ENCODE measurements around the gene TMBIM1. TPM values are rescaled to one million over a fixed set of nuclear protein-coding genes. Genes with fewer than 3 reads are reported as not detected.

The TMBIM1 gene
- total RNA-seq, 1 experiment from 2014 or later = 187 TPM

DNA sequence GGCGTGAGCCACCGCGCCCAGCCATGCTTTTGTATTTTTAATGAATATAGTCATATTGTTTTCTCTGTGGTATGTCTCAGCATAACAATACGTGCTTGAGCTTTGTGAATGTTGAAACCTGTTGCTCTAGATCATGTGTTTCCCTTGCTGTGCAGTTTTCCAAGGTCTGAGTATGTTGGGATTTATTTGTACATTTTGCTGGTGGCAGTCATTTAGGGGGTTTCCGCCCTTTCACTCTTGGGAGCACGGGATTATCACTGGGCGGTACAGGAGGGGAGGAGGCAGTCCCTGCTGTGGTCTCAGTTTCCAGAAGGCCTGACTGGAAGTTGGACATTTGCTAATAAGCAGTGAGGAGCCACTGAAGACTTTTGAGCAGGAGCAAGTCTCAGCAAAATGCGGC, 39.4 kb upstream of the TMBIM1 start:
- POLR2A ChIA-PET (ENCODE audit: unreplicated experiment) = no interaction called here
- H3K9me3 ChIP-seq (ENCODE audit: insufficient read depth, low read depth) = no peaks in the 10 kb centered on the region

DNA sequence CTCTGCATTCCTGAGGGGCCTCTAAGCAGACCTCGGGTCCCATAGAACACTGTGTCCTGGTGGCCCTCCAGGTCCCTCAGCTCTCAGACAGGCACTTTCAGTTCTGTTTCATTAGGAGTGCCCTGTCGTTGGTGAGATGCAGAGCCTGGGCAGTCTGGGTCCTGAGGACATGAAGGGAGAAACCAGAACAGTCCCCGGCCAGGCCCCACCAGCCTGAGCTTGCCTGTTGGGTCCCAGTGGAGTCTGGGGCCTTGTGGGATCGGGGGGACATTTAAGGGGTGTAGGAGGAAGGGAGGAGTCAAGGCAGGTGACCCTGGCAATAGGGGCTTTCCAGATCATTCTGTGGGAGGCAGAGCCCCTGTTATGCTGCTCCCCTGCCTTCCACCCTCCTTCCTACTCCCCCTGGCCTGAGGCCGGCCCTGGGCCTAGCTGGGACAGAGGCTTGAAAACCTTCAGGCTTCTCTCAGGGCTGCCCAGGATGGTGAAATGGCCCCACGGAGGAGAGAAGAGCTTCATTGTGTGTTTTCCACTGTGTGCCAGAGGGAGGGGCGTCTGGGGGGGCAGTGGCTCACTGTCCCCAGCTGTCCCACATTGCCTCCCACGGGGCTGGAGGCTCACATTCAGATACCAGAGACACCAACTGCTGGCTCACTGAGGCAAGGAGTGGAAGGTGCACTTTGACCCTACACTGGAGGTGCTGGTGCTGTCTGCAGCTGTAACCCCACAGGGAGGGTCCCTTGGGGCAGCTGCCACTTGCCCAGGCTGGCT, 37.7 kb upstream of the TMBIM1 start:
- H3K9me2 ChIP-seq (ENCODE audit: insufficient read depth) = no peaks in the 10 kb centered on the region
- intact Hi-C loops (cut with micrococcal nuclease; ENCODE audit: unreplicated experiment) = no loop called here
- ChIA-PET CTCF (no interaction called here), POLR2A (ENCODE audit: unreplicated experiment) (no interaction called here)
- H3F3A ChIP-seq (ENCODE audit: insufficient read depth, low read depth) = no peaks in the 10 kb centered on the region; the same call in 1 of the 2 replicates
- H3K4me1 ChIP-seq (replicated peaks; ENCODE audit: insufficient read depth) = peaks cover 11% of the 10 kb centered on the region
- H3K27ac ChIP-seq = no peak overlapping the region
- no peaks in the 10 kb centered on the region for H3K27me3 ChIP-seq (ENCODE audit: insufficient read depth, low read depth)
- DNase-seq = no peak
- H3K9me3 ChIP-seq (ENCODE audit: insufficient read depth, low read depth) = no peaks in the 10 kb centered on the region
- BruUV-seq (replicated peaks) = no TSS peak
- no peaks in the 10 kb centered on the region for H4K20me1 ChIP-seq (ENCODE audit: insufficient read depth)
- no peak overlapping the region for H3K4me3 ChIP-seq
- no peak overlapping the region for H3K4me2 ChIP-seq
- H3K36me3 ChIP-seq (ENCODE audit: low read depth) = no peaks in the 10 kb centered on the region
- no peak overlapping the region for H2AFZ ChIP-seq
- H3K79me2 ChIP-seq (ENCODE audit: low read depth) = peaks cover 23% of the 10 kb centered on the region
- TF ChIP-seq, protein P1, sequence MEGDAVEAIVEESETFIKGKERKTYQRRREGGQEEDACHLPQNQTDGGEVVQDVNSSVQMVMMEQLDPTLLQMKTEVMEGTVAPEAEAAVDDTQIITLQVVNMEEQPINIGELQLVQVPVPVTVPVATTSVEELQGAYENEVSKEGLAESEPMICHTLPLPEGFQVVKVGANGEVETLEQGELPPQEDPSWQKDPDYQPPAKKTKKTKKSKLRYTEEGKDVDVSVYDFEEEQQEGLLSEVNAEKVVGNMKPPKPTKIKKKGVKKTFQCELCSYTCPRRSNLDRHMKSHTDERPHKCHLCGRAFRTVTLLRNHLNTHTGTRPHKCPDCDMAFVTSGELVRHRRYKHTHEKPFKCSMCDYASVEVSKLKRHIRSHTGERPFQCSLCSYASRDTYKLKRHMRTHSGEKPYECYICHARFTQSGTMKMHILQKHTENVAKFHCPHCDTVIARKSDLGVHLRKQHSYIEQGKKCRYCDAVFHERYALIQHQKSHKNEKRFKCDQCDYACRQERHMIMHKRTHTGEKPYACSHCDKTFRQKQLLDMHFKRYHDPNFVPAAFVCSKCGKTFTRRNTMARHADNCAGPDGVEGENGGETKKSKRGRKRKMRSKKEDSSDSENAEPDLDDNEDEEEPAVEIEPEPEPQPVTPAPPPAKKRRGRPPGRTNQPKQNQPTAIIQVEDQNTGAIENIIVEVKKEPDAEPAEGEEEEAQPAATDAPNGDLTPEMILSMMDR (conservative IDR thresholded peaks at IDR 0.05) = no peak
- TF ChIP-seq EZH2 (IDR thresholded peaks at IDR 0.05; ENCODE audit: low read depth) = no peak

More for the DNA sequence above, 39.4 kb upstream of the TMBIM1 start:
- H4K20me1 ChIP-seq (ENCODE audit: insufficient read depth) = no peaks in the 10 kb centered on the region
- no peak overlapping the region for H2AFZ ChIP-seq
- no peaks in the 10 kb centered on the region for H3K36me3 ChIP-seq (ENCODE audit: low read depth)
- H3K79me2 ChIP-seq (ENCODE audit: low read depth) = peaks cover 6% of the 10 kb centered on the region
- H3K4me2 ChIP-seq = no peak overlapping the region
- no peak overlapping the region for H3K4me3 ChIP-seq
- H3K9me2 ChIP-seq (ENCODE audit: insufficient read depth) = no peaks in the 10 kb centered on the region
- no TSS peak for BruUV-seq (replicated peaks)
- intact Hi-C loops (cut with micrococcal nuclease; ENCODE audit: unreplicated experiment) = no loop called here
- H3K27ac ChIP-seq = no peak overlapping the region
- no peaks in the 10 kb centered on the region; the same call in 1 of the 2 replicates for H3F3A ChIP-seq (ENCODE audit: insufficient read depth, low read depth)
- CTCF ChIA-PET = no interaction called here
- H3K27me3 ChIP-seq (ENCODE audit: insufficient read depth, low read depth) = no peaks in the 10 kb centered on the region
- no peak for DNase-seq
- TF ChIP-seq EZH2 (IDR thresholded peaks at IDR 0.05; ENCODE audit: low read depth) = no peak
- TF ChIP-seq, protein P1 (conservative IDR thresholded peaks at IDR 0.05) = no peak
- peaks cover 4% of the 10 kb centered on the region; the same call in 1 of the 2 replicates for H3K4me1 ChIP-seq (replicated peaks; ENCODE audit: insufficient read depth)

- no peak overlapping the region for H3K4me3 ChIP-seq
- no peaks in the 10 kb centered on the region for H3K27me3 ChIP-seq (ENCODE audit: insufficient read depth, low read depth)
- H3K9me3 ChIP-seq (ENCODE audit: insufficient read depth, low read depth) = no peaks in the 10 kb centered on the region
- H4K20me1 ChIP-seq (ENCODE audit: insufficient read depth) = no peaks in the 10 kb centered on the region
- DNase-seq = no peak
- H3K36me3 ChIP-seq (ENCODE audit: low read depth) = no peaks in the 10 kb centered on the region
- no peaks in the 10 kb centered on the region for H3K9me2 ChIP-seq (ENCODE audit: insufficient read depth)
- POLR2A ChIA-PET (ENCODE audit: unreplicated experiment) = interaction anchor here (0.6 kb wide), 1 partner anchor 31 kb away, joined by 8 read pairs; no protein-coding TSS in a partner anchor
- CTCF ChIA-PET = interaction anchor here (0.6 kb wide), 1 partner anchor 68 kb away, joined by 5 read pairs; no protein-coding TSS in a partner anchor
- H3K4me2 ChIP-seq = no peak overlapping the region
- H2AFZ ChIP-seq = no peak overlapping the region
- peaks cover 5% of the 10 kb centered on the region; the same call in 1 of the 2 replicates for H3F3A ChIP-seq (ENCODE audit: insufficient read depth, low read depth)
- intact Hi-C loops (cut with micrococcal nuclease; ENCODE audit: unreplicated experiment) = no loop called here
- H3K4me1 ChIP-seq (replicated peaks; ENCODE audit: insufficient read depth) = peaks cover 19% of the 10 kb centered on the region
- TF ChIP-seq EZH2 (IDR thresholded peaks at IDR 0.05; ENCODE audit: low read depth) = no peak
- TF ChIP-seq, protein P1 (conservative IDR thresholded peaks at IDR 0.05) = no peak
- no peak overlapping the region for H3K27ac ChIP-seq
- no TSS peak for BruUV-seq (replicated peaks)
- peaks cover 26% of the 10 kb centered on the region for H3K79me2 ChIP-seq (ENCODE audit: low read depth)
Measured at GRCh38 chr2:218329027-218329825, 36.9 kb upstream of the TMBIM1 start.
